ENCODE data around the gene SOAT1. TPM values are rescaled to one million over a fixed set of nuclear protein-coding genes. Genes with fewer than 3 reads are reported as not detected.
A peak's percentile ranks its signal among the peaks of the same experiment; 100 is the strongest.

SOAT1 gene
- total RNA-seq, 6 donors from 2014 or later = 14.6 to 95.6 (median 34.3) TPM

DNA sequence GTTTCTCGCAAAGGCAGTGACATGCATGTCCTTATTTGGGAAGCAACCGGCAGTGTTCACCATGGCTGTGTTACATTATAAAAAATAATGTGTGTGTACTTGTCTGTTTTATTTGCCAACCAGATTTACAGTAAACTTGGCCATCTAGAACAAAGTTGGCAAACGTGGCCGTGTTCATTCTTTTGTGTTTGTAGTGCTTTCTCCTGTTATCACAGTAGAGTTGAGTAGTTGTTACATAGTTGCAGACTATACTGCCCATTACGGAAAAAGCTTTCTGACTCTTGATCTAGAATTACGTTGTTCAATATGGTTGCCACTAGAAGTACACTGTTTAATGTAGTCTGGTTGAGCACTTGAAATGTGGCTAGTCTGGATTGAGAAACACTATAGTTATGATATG, 19.4 kb downstream of the SOAT1 start:
- H3K4me1 ChIP-seq = no peaks in the 10 kb centered on the region
- no peak for DNase-seq
- no peak overlapping the region for H3K27ac ChIP-seq
- 80% methylated on average over 6 of the region's 6 CpGs for WGBS, 2 donors
- H3K4me3 ChIP-seq = no peak overlapping the region
- no peaks in the 10 kb centered on the region for H3K9me3 ChIP-seq
- TF ChIP-seq, protein P1, sequence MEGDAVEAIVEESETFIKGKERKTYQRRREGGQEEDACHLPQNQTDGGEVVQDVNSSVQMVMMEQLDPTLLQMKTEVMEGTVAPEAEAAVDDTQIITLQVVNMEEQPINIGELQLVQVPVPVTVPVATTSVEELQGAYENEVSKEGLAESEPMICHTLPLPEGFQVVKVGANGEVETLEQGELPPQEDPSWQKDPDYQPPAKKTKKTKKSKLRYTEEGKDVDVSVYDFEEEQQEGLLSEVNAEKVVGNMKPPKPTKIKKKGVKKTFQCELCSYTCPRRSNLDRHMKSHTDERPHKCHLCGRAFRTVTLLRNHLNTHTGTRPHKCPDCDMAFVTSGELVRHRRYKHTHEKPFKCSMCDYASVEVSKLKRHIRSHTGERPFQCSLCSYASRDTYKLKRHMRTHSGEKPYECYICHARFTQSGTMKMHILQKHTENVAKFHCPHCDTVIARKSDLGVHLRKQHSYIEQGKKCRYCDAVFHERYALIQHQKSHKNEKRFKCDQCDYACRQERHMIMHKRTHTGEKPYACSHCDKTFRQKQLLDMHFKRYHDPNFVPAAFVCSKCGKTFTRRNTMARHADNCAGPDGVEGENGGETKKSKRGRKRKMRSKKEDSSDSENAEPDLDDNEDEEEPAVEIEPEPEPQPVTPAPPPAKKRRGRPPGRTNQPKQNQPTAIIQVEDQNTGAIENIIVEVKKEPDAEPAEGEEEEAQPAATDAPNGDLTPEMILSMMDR (IDR thresholded peaks at IDR 0.05) = no peak
- TF ChIP-seq EP300 (IDR thresholded peaks at IDR 0.05) = no peak
- no peak for TF ChIP-seq POLR2A (IDR thresholded peaks at IDR 0.05)
- TF ChIP-seq POLR2AphosphoS5 (IDR thresholded peaks at IDR 0.05) = no peak
- no peak for ATAC-seq (ENCODE audit: low FRiP score in 2 of 2)
- H3K27me3 ChIP-seq = no peaks in the 10 kb centered on the region
- H3K36me3 ChIP-seq = peaks cover 0 to 6% (median 0%) of the 10 kb centered on the region in 4 donors

DNA sequence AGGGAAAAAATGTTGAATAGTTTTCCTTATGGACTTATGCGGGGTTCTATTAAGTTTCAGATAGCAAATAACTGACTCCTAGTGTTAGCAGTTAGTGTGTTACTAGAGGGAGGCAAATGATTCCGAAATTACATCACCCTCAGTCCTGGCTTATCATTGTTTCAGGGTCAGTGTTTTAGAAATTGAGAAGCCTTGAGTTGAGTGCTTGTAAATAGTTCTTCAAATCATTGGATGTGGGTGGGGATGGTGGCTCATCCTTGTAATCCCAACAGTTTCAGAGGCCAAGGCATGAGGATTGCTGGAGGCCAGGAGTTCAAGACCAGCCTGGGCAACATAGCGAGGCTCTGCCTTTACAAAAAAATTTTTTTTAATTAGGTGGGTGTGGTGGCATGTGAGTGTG, 21.3 kb downstream of the SOAT1 start:
- WGBS, 2 donors = 96 to 99% methylated on average over 3 of the region's 3 CpGs
- no peak for ATAC-seq (ENCODE audit: low FRiP score in 2 of 2)
- no peaks in the 10 kb centered on the region for H3K9me3 ChIP-seq

DNA sequence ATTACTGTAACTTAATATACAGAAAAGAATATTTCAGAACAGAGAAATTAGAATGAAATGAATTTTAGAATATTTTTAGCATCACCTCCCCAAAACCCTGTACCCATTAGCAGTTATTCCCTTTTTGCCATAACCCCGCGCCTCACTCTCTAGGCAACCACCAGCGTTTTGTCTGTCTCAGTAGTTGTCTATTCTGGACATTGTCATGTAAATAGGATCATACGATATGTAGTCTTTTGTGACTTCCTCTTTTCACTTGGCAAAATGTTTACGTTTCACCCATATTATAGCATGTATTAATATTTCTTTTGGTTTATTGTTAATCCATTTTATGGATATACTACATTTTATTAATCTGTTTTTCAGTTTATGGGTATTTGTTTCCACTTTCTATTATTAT, 24.9 kb downstream of the SOAT1 start:
- no peak for TF ChIP-seq POLR2AphosphoS5 (IDR thresholded peaks at IDR 0.05)
- no peak for TF ChIP-seq EP300 (IDR thresholded peaks at IDR 0.05)
- no peak for TF ChIP-seq POLR2A (IDR thresholded peaks at IDR 0.05)
- TF ChIP-seq, protein P1 (IDR thresholded peaks at IDR 0.05) = no peak
- peaks cover 0 to 6% (median 0%) of the 10 kb centered on the region in 4 donors for H3K36me3 ChIP-seq
- ATAC-seq (ENCODE audit: low FRiP score in 2 of 2) (no peak), DNase-seq (no peak)
- no peaks in the 10 kb centered on the region for H3K4me1 ChIP-seq
- no peaks in the 10 kb centered on the region for H3K27me3 ChIP-seq
- no peak overlapping the region for H3K27ac ChIP-seq
- 79 to 83% methylated on average over 5 of the region's 5 CpGs for WGBS, 2 donors
- no peak overlapping the region for H3K4me3 ChIP-seq
- H3K9me3 ChIP-seq = no peaks in the 10 kb centered on the region

More for the DNA sequence above, 21.3 kb downstream of the SOAT1 start:
- no peaks in the 10 kb centered on the region for H3K27me3 ChIP-seq
- H3K36me3 ChIP-seq = peaks cover 0 to 6% (median 0%) of the 10 kb centered on the region in 4 donors
- no peak for DNase-seq
- no peak overlapping the region for H3K27ac ChIP-seq
- no peak for TF ChIP-seq POLR2A (IDR thresholded peaks at IDR 0.05)
- TF ChIP-seq, protein P1 (IDR thresholded peaks at IDR 0.05) = no peak
- no peak for TF ChIP-seq EP300 (IDR thresholded peaks at IDR 0.05)
- TF ChIP-seq POLR2AphosphoS5 (IDR thresholded peaks at IDR 0.05) = no peak
- H3K4me3 ChIP-seq = no peak overlapping the region
- H3K4me1 ChIP-seq = no peaks in the 10 kb centered on the region

DNA sequence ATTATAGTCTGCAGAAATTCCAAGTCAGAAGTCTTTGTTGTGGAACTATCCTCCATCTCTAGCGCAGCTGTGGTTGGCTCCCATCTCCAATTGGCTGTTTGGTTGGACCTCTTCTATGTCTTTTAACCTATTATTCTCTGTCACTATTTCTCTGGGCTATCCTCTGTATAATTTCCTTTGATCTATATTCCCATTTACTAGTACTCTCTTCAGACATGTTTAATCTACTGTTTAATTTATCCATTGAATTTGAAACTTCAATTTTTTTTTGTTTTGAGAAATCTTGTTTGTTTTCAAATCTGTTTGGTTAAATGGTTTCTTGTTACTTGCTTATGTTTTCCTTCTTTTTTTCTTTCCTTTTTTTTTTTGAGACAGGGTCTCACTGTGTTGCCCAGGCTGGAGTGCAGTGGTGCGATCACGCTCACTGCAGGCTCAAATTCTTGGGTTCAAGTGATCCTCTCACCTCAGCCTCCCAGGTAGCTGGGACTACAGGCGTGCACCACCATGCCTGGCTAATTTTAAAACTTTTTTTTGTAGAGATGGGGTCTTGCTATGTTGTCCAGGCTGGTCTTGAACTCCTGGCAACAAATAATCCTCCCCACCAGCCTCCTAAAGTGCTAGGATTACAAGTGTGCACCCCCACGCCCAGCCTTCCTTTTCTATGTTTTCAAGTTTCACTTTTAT, 28.1 kb downstream of the SOAT1 start:
- H3K36me3 ChIP-seq = peaks cover 0 to 19% (median 2%) of the 10 kb centered on the region in 4 donors
- no peaks in the 10 kb centered on the region for H3K9me3 ChIP-seq
- DNase-seq = no peak
- no peaks in the 10 kb centered on the region for H3K27me3 ChIP-seq
- no peak overlapping the region for H3K4me3 ChIP-seq
- H3K4me1 ChIP-seq = no peaks in the 10 kb centered on the region
- WGBS, 2 donors = 95 to 98% methylated on average over 5 of the region's 5 CpGs
- no peak for ATAC-seq (ENCODE audit: low FRiP score in 2 of 2)
- no peak overlapping the region for H3K27ac ChIP-seq
- TF ChIP-seq POLR2AphosphoS5 (IDR thresholded peaks at IDR 0.05) = no peak
- TF ChIP-seq EP300 (IDR thresholded peaks at IDR 0.05) = no peak
- no peak for TF ChIP-seq POLR2A (IDR thresholded peaks at IDR 0.05)

DNA sequence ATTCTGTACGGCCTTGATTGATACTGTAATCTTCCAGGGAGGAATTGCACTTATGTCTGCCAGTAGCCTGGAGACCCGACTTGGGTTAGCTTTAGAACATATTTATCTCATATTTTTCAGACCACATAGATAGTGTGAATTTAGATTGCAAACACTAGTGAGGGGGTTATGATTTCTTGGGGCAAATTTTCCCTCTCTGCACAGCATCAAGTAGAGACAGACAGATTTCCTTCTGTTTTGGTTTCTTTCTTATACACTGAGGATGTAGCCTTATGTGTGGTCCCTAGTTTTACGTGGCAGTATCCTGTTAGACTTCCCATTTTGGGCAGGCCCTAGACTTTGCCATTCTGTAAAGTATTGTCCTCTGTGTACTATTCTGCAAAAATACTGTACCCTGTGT, 29.0 kb downstream of the SOAT1 start:
- DNase-seq = no peak
- H3K27ac ChIP-seq = no peak overlapping the region
- H3K4me1 ChIP-seq = peaks cover 0 to 2% (median 0%) of the 10 kb centered on the region in 4 donors
- no peaks in the 10 kb centered on the region for H3K9me3 ChIP-seq
- WGBS, 2 donors = 73 to 80% methylated on average over 3 of the region's 3 CpGs
- no peak overlapping the region for H3K4me3 ChIP-seq
- no peaks in the 10 kb centered on the region for H3K27me3 ChIP-seq
- ATAC-seq (ENCODE audit: low FRiP score in 2 of 2) = peak in 1 of 2 donors; percentile 21
- TF ChIP-seq, protein P1 (IDR thresholded peaks at IDR 0.05) = no peak
- TF ChIP-seq EP300 (IDR thresholded peaks at IDR 0.05) = no peak
- no peak for TF ChIP-seq POLR2AphosphoS5 (IDR thresholded peaks at IDR 0.05)
- TF ChIP-seq POLR2A (IDR thresholded peaks at IDR 0.05) = no peak
- peaks cover 0 to 19% (median 5%) of the 10 kb centered on the region in 4 donors for H3K36me3 ChIP-seq
